H1 (cell line): ENCODE data around the gene EPHA7. TPM values are rescaled to one million over a fixed set of nuclear protein-coding genes. Genes with fewer than 3 reads are reported as not detected.
A peak's percentile ranks its signal among the peaks of the same experiment; 100 is the strongest.

Experiments
- CTCF ChIA-PET: fragments of 300-600 bp; sonication (Branson Sonifier 250); formaldehyde crosslinking; loops from one replicate; lab custom pipeline; 2021; ENCODE audit not compliant: partially characterized antibody; lab: Charles Lee
- POLR2A ChIA-PET: fragments of 300-600 bp; sonication (Branson Sonifier 250); formaldehyde crosslinking; loops from one replicate; lab custom pipeline; 2021; ENCODE audit warnings: inconsistent platforms; ENCODE audit not compliant: partially characterized antibody; lab: Charles Lee
- DNase-seq, 2 experiments: peaks; one replicate each; pipeline versions ENCODE4 v3.0.0 to v3.0.0-alpha.2; 2010 to 2022; ENCODE audit warnings: low spot score in 2 of 2, low read depth in 1 of 2, mixed read lengths in 1 of 2
- FAIRE-seq: peaks from 2 replicates; lab custom pipeline; 2011; peaks lifted over from hg19 to GRCh38; lab: Jason Lieb, UNC
- H2AFZ ChIP-seq: 2 replicates; pipeline ENCODE4 v1.8.1; 2012; ENCODE audit warnings: low read length, inconsistent platforms
- H2AK5ac ChIP-seq: 2 replicates; pipeline ENCODE4 v1.6.1; 2013; ENCODE audit warnings: low read depth, low read length
- H2BK120ac ChIP-seq: replicated peaks from 2 replicates; pipeline ENCODE3; 2013; ENCODE audit warnings: low read depth, low read length, inconsistent platforms
- H2BK12ac ChIP-seq: 2 replicates; pipeline ENCODE4 v1.6.1; 2013; ENCODE audit warnings: low read depth, low read length
- H2BK15ac ChIP-seq: 2 replicates; pipeline ENCODE4 v1.6.1; 2013; ENCODE audit warnings: low read length
- H2BK20ac ChIP-seq: 2 replicates; pipeline ENCODE4 v1.6.1; 2013; ENCODE audit warnings: low read length
- H2BK5ac ChIP-seq: 2 replicates; pipeline ENCODE4 v1.6.1; 2013; ENCODE audit warnings: low read depth, low read length
- H3K14ac ChIP-seq: 2 replicates; pipeline ENCODE4 v1.6.1; 2013; ENCODE audit warnings: inconsistent platforms; ENCODE audit not compliant: insufficient read length
- H3K18ac ChIP-seq: 2 replicates; pipeline ENCODE4 v1.6.1; 2013; ENCODE audit warnings: low read length; ENCODE audit errors: extremely low read depth
- H3K23ac ChIP-seq: 2 replicates; pipeline ENCODE4 v1.6.1; 2013; ENCODE audit warnings: inconsistent platforms; ENCODE audit not compliant: insufficient read length
- H3K23me2 ChIP-seq: 2 replicates; pipeline ENCODE4 v1.6.1; 2013; ENCODE audit warnings: low read depth, low read length
- H3K27ac ChIP-seq: 2 replicates; pipeline ENCODE4 v1.6.1; 2011; ENCODE audit warnings: low read depth, low read length, inconsistent platforms
- H3K27me3 ChIP-seq, 4 experiments: replicated peaks in 1 of 4; 1 replicate in 1 of 4; 2 replicates in 3 of 4; pipeline versions ENCODE4 v1.6.1 to v1.8.1; 2011 to 2013; ENCODE audit warnings: low read length in 3 of 4, mild to moderate bottlenecking in 3 of 4, inconsistent platforms in 2 of 4, mixed read lengths in 2 of 4, moderate library complexity in 1 of 4; ENCODE audit not compliant: control insufficient read depth in 3 of 4, insufficient read depth in 3 of 4; ENCODE audit errors: extremely low read depth in 1 of 4
- H3K36me3 ChIP-seq, 4 experiments: 2 replicates each; pipeline versions ENCODE4 v1.6.1 to v1.8.1; 2011 to 2013; ENCODE audit warnings: mild to moderate bottlenecking in 4 of 4, low read length in 3 of 4, moderate library complexity in 2 of 4, control low read depth in 1 of 4, inconsistent platforms in 1 of 4; ENCODE audit not compliant: insufficient read depth in 4 of 4, control insufficient read depth in 2 of 4
- H3K4ac ChIP-seq: replicated peaks from 2 replicates; pipeline ENCODE3; 2013; ENCODE audit warnings: low read length, low read depth, mixed read lengths, inconsistent platforms; ENCODE audit not compliant: insufficient read length
- H3K4me1 ChIP-seq, 4 experiments: replicated peaks in 1 of 4; 1 replicate in 1 of 4; 2 replicates in 3 of 4; pipeline versions ENCODE4 v1.6.1 to v1.8.1; 2011 to 2013; ENCODE audit warnings: low read length in 3 of 4, inconsistent platforms in 2 of 4, mixed read lengths in 1 of 4; ENCODE audit not compliant: insufficient read depth in 4 of 4, control insufficient read depth in 3 of 4
- H3K4me2 ChIP-seq, 2 experiments: 2 replicates each; pipeline versions ENCODE4 v1.6.1 to v1.8.1; 2011 to 2013; ENCODE audit warnings: low read depth in 2 of 2, low read length in 2 of 2, control low read depth in 1 of 2, inconsistent platforms in 1 of 2, mild to moderate bottlenecking in 1 of 2; ENCODE audit not compliant: insufficient read depth in 1 of 2
- H3K4me3 ChIP-seq, 4 experiments: fragments of 200-600, 300-600 bp in 1 of 4; sonication (generic), shearing (Covaris generic), sonication (Bioruptor Twin) in 1 of 4; 2 replicates each; pipeline versions ENCODE4 v1.5.1 to v1.8.1; 2011 to 2016; ENCODE audit warnings: low read length in 4 of 4, low read depth in 3 of 4, control low read depth in 2 of 4, inconsistent platforms in 2 of 4, mild to moderate bottlenecking in 2 of 4, mixed read lengths in 1 of 4, moderate library complexity in 1 of 4; ENCODE audit not compliant: insufficient read depth in 2 of 4; ENCODE audit errors: extremely low read depth in 1 of 4
- H3K56ac ChIP-seq: replicated peaks from 2 replicates; pipeline ENCODE3; 2013; ENCODE audit warnings: low read depth, mild to moderate bottlenecking, mixed read lengths, low read length, inconsistent platforms; ENCODE audit not compliant: insufficient read length
- H3K79me1 ChIP-seq: 2 replicates; pipeline ENCODE4 v1.6.1; 2013; ENCODE audit warnings: low read depth, low read length, control low read depth
- H3K79me2 ChIP-seq, 2 experiments: 2 replicates each; pipeline versions ENCODE4 v1.6.1 to v1.8.1; 2012 to 2013; ENCODE audit warnings: low read length in 2 of 2, mild to moderate bottlenecking in 2 of 2, inconsistent platforms in 1 of 2; ENCODE audit not compliant: insufficient read depth in 2 of 2, control insufficient read depth in 1 of 2
- H3K9ac ChIP-seq, 4 experiments: replicated peaks in 1 of 4; 1 replicate in 1 of 4; 2 replicates in 3 of 4; pipeline versions ENCODE4 v1.6.1 to v1.8.1; 2011 to 2013; ENCODE audit warnings: low read depth in 3 of 4, low read length in 3 of 4, control low read depth in 2 of 4, mild to moderate bottlenecking in 2 of 4, moderate library complexity in 2 of 4, inconsistent platforms in 1 of 4; ENCODE audit errors: extremely low read depth in 1 of 4
- H3K9me3 ChIP-seq, 2 experiments: 2 replicates each; pipeline versions ENCODE4 v1.6.1 to v1.8.1; 2012 to 2013; ENCODE audit warnings: mild to moderate bottlenecking in 2 of 2, moderate library complexity in 2 of 2, control low read depth in 1 of 2, inconsistent platforms in 1 of 2, low read depth in 1 of 2, low read length in 1 of 2, mixed read lengths in 1 of 2; ENCODE audit not compliant: insufficient read depth in 2 of 2
- H4K20me1 ChIP-seq, 2 experiments: replicated peaks in 1 of 2; 2 replicates each; pipeline versions ENCODE3 to v1.8.1; 2011 to 2013; ENCODE audit warnings: inconsistent platforms in 2 of 2, low read length in 2 of 2, mild to moderate bottlenecking in 1 of 2; ENCODE audit not compliant: insufficient read depth in 2 of 2, control insufficient read depth in 1 of 2
- H4K5ac ChIP-seq: 2 replicates; pipeline ENCODE4 v1.6.1; 2013; ENCODE audit warnings: low read length, low read depth, mixed read lengths, inconsistent platforms; ENCODE audit not compliant: insufficient read length
- H4K8ac ChIP-seq: 2 replicates; pipeline ENCODE4 v1.8.0; 2013; ENCODE audit warnings: mild to moderate bottlenecking, moderate library complexity, low read length, inconsistent platforms; ENCODE audit not compliant: insufficient read depth; ENCODE audit errors: extremely low read depth
- H4K91ac ChIP-seq: replicated peaks from 2 replicates; pipeline ENCODE3; 2013; ENCODE audit warnings: low read length, mixed read lengths, inconsistent platforms; ENCODE audit not compliant: insufficient read length
- CHD1 ChIP-seq: IDR thresholded peaks from 2 replicates; pipeline ENCODE4 v1.6.1; 2012; ENCODE audit warnings: low read depth, low read length, improper control_type of control experiment
- CREB1 ChIP-seq: IDR thresholded peaks from 2 replicates; pipeline ENCODE4 v1.6.1; 2012; ENCODE audit warnings: inconsistent platforms
- POU5F1 ChIP-seq: IDR thresholded peaks from 2 replicates; pipeline ENCODE4 v1.6.1; 2011; ENCODE audit warnings: low read depth, mild to moderate bottlenecking, low read length, moderate library complexity
- TAF7 ChIP-seq: optimal IDR thresholded peaks from 2 replicates; pipeline ENCODE3; 2011; ENCODE audit warnings: low read depth, mild to moderate bottlenecking, inconsistent platforms, low read length, moderate library complexity, borderline replicate concordance
- YY1 ChIP-seq: IDR thresholded peaks from 2 replicates; pipeline ENCODE4 v1.6.1; 2011; ENCODE audit warnings: low read depth, mild to moderate bottlenecking, low read length
- polyA plus RNA-seq, 7 experiments: library from polyadenylated mRNA; depleted of rRNA in 3 of 7; stranded (reverse) in 5 of 7; unstranded in 2 of 7; fragments of >200 nt in 5 of 7; fragments of 200-250 nt in 2 of 7; gene quantifications; 1 replicate in 5 of 7; 2 replicates in 1 of 7; 4 replicates in 1 of 7; pipeline versions ENCODE4 v1.2.1 to v1.2.3, GENCODE V29; 2011 to 2013; ENCODE audit warnings: missing spikeins in 2 of 7, mixed read lengths in 2 of 7
- total RNA-seq: library from RNA; stranded (reverse); fragmentation: NEBNext Ultra II Directional; extraction: Animal tissue kit (Norgen Biotek cat#: 25700); gene quantifications from 2 replicates; pipeline ENCODE4 v1.2.1, GENCODE V29; 2021

Gene EPHA7
- total and polyA plus RNA-seq, 2 of the 8 experiments (the other 6 are each of a cell fraction or from before 2014, with no cell fraction given) = 1.3 to 6.8 TPM

DNA sequence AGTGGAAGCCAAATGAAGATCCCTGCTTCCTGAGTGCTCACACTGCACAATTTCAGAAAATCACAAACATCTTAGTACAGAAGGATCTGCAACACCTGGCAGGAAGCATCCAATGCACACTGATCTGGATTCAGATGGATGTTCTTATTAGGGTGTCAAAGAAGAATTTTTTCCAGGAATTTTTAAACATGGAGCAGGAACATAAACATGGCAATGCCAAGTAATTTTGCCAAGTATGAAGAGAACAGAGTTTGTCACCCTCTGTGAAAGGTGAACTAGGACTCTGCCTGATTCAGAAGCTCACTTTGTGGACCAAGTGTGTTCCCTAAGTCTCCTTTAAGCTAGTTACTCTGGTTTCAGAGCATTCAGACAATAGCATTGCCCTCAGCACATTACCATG lies 208.5 kb downstream of the EPHA7 start:
- Histone ChIP-seq H3K18ac (no peak overlapping the region), H3K79me1 (no peaks in the 10 kb centered on the region), H2AK5ac (no peak overlapping the region), H4K91ac (no peak overlapping the region), H3K23ac (no peak overlapping the region), H3K4me1 (no peaks in the 10 kb centered on the region; a peak in 1 of 7 replicates), H2BK5ac (no peak overlapping the region), H3K23me2 (no peaks in the 10 kb centered on the region), H3K79me2 (no peaks in the 10 kb centered on the region), H4K20me1 (no peaks in the 10 kb centered on the region), H2BK20ac (no peak overlapping the region), H4K5ac (no peak overlapping the region), H3K27me3 (peaks cover 0 to 1% (median 0%) of the 10 kb centered on the region in 4 experiments; a peak in 1 of 7 replicates), H2BK12ac (no peak overlapping the region), H3K4me3 (no peak overlapping the region), H3K56ac (no peak overlapping the region), H3K4ac (no peak overlapping the region), H3K14ac (no peak overlapping the region), H3K9ac (no peak overlapping the region), H2AFZ (peak overlapping the region; percentile 92), H3K4me2 (no peak overlapping the region), H2BK120ac (no peak overlapping the region), H3K27ac (no peak overlapping the region), H4K8ac (no peak overlapping the region), H3K36me3 (no peaks in the 10 kb centered on the region), H3K9me3 (no peaks in the 10 kb centered on the region), H2BK15ac (0 out of 2 replicates have a peak overlapping the region, but pooled peaks have one; percentile 53)
- DNase-seq (no peak), FAIRE-seq (no peak)
- TF ChIP-seq TAF7 = peak; percentile 26
- no peak for TF ChIP-seq CREB1
- TF ChIP-seq CHD1 = no peak
- TF ChIP-seq POU5F1 = no peak
- TF ChIP-seq YY1 = no peak
- ChIA-PET POLR2A (no interaction called here), CTCF (no interaction called here)
